Measurements from ENCODE around the gene ULK4.

DNA sequence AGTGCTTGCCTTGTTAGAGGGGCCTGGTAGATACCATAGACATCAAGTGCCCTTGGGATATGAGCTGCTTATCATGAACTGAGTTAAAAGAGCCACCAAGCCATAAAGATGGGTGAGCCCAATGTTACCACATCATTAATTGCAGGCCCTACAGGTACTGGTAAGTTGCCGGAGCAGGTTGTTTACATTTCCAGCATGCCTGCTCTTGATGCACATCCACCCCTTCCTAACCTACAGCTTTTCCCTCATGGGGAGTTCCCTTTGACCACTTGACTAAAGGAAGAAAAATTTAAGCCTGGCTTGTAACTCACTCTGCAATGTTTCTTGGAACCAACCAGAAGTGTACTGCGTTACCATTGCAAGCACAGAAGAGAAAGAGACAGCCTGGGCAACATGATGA, 24.7 kb upstream of the ULK4 start:
- TF ChIP-seq, protein P1, sequence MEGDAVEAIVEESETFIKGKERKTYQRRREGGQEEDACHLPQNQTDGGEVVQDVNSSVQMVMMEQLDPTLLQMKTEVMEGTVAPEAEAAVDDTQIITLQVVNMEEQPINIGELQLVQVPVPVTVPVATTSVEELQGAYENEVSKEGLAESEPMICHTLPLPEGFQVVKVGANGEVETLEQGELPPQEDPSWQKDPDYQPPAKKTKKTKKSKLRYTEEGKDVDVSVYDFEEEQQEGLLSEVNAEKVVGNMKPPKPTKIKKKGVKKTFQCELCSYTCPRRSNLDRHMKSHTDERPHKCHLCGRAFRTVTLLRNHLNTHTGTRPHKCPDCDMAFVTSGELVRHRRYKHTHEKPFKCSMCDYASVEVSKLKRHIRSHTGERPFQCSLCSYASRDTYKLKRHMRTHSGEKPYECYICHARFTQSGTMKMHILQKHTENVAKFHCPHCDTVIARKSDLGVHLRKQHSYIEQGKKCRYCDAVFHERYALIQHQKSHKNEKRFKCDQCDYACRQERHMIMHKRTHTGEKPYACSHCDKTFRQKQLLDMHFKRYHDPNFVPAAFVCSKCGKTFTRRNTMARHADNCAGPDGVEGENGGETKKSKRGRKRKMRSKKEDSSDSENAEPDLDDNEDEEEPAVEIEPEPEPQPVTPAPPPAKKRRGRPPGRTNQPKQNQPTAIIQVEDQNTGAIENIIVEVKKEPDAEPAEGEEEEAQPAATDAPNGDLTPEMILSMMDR (conservative IDR thresholded peaks at IDR 0.05), result no peak
- TF ChIP-seq ZFX (IDR thresholded peaks at IDR 0.05), result no peak

All from C4-2B (cell line).